Pons (tissue), 1 donor: ENCODE results near the gene JCAD.
A peak's percentile ranks its signal among the peaks of the same experiment; 100 is the strongest.
"Not testable (repeated sequence)": the region's sequence is repeated elsewhere in the genome, so short reads cannot be mapped to it uniquely, and the experiment has no call there.

Source experiments
- DNase-seq: peaks from one replicate; pipeline ENCODE4 v3.0.0-alpha.2; 2016; ENCODE audit warnings: low spot score

JCAD gene

DNA sequence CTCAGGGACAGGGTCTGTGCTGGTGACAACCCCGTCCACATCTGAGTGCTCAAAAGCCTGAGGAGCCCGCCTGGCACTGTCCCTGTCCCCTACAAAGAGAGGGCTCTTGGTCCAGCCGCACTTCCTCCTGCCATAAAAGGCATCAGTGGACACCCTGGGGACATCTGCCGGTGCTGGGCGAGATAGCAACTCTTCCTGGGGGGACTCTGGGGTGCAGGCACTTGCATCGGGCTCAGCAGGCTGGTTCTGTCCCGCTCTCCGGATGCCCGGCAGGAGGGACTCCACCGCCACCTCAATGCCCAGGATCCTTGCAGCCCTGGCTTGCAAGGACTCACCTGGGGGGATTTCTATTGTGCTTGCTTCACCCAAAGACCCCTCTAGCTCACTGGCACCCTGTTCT is 32.8 kb downstream of the JCAD start:
- DNase-seq, result no peak

DNA sequence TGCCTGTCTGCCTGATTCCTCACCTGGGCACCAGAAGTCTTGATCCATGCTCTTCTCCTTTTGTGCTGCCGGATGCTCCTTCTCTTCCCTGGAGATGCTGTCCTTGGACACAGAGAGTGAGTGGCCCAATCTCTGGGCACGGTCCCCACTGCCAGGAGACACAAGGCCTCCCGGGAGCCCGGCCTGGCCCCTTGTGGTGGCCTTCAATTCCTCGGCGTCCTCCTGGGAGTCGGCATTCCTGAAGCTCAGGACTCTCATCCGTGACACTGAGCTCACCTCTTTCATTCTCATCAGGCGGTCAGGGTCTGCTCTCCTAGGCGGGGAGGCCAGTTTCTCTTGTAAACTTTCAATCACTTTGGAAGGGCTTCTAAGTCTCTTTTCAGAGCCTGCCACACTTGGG is 33.3 kb downstream of the JCAD start:
- DNase-seq, result no peak

DNA sequence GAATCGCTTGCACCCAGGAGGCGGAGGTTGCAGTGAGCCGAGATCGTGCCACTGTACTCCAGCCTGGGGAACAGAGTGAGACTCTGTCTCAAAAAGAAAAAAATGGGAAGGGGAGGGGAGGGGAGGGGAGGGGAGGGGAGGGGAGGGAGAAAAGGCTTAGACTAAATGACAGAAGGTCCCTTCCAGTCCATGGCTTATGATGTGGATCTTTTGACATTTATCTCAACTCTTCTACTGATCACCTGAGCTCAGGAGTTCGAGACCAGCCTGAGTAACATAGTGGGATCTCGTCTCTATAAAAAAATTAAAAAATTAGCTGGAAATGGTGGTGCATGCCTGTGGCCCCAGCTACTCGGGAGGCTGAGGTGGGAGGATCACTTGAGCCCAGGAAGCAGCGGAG is 34.0 kb downstream of the JCAD start:
- DNase-seq, result not testable (repeated sequence)

DNA sequence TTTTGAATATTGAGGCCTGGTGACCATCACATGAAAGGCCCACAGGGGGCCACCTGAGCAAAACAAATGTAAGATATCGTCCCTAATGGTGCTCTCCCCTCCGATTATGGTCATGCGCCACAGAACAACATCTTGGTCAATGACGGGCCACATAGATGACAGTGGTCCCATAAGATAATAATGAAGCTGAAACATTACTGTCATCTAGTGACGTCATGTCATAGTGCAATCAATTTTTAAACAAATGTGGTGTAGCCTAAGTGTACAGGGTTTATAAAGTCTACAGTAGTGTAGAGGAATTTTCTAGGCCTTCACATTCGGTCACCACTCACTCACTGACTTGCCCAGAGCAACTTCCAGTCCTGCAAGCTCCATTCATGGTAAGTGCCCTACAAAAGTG is 36.8 kb downstream of the JCAD start:
- DNase-seq, result no peak

DNA sequence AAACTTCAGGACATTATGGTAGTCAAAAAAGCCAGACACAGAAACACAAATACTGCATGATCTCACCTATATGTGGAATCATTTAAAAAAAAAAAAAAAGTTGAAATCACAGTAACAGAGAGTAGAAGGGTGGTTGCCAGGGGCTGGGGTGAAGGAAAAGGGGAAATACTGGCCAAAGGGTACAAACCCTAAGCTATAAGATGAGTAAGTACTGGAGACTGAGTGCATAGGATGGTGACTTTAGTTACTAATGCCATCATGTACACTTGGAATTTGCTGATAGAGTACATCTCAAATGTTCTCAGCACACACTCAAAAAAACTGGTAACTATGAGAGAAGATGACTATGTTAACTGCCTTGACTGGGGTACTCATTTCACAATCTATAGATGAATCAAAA is 39.9 kb downstream of the JCAD start:
- DNase-seq, result no peak

DNA sequence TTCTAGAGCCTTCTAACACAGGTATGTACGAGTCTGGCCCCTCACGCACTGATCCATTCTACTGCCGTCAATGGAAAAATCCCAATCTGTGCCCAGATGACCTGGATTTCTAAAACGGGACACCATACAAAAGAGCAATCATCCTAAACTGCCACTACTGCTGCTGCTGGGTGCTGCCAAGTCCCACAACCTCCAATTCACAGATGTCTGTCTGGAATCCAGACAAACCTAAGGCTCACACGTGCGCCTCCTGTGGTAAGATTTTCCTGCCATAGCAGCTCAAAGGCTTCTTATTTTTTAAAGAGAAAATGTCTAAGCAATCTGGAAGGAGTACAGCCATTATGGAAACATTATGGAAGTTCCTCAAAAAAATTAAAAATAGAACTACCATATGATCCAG is 40.9 kb downstream of the JCAD start:
- no peak for DNase-seq

DNA sequence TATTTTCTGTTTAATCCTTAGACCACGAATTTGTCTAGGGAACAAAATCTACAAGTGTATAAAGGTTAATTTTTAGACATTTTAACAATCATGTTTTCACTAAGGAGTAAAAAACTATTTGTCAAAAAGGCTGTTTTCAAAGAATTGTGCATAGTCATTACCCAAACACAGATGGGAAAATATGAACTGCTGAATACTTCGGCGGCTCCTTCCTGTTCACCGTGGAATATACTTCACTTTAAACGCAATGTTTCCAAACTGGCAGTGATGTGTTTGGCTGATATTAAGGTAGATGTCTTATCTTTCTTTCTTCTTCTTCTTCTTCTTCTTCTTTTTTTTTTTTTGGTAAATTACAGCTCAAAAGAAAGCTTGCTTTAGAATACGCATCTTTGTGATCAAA is 41.4 kb downstream of the JCAD start:
- DNase-seq, result no peak

DNA sequence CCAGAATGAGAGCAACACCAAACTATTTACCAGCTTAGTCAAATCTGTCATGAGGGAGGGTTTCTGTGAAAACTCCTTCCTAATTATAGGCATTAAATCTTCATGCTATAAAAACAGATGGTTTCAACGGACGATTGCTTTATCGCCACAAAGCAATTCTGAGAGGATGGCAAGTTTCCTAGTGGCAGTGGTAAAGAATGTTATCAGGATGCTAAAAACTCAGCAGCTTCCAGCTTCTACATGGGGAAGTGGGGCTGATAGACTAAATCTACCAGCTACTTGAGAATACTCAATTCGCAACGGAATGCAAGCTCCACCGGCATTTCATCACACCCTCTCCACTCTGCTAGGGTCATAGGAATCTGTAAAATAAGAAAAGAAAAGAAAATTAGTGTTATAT is 41.8 kb downstream of the JCAD start:
- no peak for DNase-seq

DNA sequence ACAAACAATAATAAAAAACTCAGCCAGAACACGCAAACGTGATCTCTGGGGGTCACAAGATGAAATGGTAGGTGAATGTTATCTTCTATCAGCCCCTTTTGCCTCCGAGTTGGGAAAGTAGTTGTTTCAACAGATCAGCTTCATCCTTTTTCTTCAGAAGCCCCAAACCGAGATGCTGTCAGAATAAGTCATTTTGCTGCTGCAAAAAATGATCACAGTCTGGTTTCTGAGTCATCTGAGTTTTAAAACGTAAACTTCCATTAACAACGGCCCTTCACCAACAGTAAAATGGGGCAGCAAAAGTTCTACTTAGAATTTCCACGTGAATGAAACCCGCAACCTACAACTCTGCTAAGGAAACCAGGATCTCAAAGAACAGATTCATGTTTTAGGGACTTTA is 44.9 kb downstream of the JCAD start:
- no peak for DNase-seq

DNA sequence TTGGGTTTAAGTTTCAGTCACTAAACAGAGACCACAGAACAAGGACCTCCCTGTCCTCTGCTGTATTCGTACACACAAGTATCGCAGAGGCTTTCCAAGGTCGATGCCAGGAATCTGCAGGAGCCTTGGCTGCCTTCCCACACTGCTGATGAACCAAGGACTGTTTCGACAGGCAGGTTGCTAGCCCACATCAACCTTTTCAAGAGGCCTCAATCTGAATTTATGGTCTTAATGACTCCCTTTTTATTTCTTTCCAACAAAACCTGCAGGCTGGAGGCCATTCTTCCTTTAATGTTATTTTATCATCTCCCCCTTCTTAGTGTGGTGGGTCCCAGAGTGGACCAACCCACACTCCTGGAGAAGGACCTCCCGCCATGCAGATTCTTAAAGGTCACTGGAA is 45.6 kb downstream of the JCAD start:
- peak; percentile 25 for DNase-seq

DNA sequence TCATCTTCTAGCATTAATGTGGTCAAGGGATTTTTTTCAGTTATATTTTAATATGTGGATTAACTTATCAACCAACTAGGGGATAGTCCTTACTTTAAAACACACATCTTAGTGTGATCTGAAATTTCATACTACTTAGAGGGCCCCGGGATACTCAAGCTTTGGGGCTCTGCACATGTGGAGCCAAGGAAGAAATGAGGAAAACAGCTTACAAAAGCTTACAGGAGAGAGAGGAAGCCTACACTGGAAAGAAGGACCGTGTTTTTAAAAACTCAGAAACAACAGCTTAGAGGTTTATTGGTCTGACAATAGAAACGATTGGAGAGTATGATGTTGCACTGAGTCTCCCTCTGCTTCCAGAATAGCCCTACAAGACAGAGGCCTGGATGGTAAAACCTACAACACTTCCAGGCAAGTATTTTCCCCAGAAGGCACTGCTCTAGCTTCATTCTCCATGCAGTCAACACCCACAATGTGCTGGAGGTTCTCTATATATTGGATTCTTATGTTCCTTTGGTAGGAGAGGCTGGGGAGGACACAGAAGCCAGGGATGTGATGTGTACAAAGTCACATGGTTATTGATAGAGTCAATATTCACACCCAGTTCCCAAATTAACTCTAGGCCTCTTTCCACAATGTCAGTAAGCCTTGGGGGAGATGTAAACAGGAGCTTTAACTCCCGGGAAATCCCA is 47.3 kb downstream of the JCAD start:
- no peak for DNase-seq

DNA sequence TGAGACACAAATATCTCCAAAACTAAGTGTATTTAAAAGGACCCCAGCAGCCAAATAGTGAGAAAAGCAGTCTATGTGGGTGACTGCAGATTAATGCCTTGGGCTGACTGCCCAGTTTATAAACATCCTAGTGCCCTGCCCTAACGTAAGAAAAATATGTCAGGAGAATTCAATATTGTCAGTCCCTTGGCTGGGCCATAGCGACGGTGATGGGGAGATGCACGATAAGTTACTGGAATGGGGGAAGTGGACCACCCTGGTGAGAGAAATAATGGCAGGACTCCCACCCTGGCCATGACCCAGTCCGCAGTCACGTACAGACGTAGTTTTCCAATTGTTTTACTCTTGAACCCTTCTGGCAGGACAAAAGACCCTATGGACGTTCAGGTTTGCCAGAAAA is 48.0 kb downstream of the JCAD start:
- no peak for DNase-seq

DNA sequence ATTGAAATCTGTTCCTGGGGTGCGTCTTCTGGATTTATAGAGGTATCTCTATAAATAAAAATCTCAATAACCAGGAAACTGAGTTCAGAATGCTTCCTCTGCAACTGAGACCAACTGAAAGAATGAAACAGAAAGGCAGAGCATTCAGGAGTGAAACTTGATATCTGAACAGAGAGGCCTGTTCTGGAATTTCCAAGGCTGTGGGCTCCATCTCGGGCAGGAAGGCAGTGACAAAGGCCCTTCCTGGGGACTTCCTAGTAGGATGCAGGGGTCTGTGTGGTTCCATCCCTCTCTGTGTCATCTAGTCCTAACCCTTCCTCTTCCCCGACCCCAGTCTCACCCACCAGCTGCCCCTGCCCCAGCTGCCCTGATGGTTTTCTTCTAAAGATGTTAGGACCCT is 52.0 kb downstream of the JCAD start:
- no peak for DNase-seq

DNA sequence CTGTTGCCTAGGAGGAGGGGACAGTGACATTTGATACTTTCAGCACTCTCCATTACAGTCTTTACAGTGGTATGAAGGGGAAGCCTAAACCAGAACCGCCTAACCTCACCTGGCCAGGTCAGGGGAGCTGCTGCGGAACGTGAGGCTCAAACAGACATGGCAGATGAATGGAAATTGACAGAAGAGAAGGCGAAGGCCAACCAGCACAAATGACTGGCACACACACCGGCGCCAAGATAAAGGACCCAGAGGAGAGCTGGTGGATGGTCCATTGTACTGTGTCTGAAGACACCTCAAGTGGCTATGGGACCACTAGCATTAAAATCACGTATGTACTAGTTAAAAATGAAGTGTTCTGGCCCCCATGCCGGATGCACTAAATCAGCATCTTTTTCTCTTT is 53.0 kb downstream of the JCAD start:
- DNase-seq, result no peak

DNA sequence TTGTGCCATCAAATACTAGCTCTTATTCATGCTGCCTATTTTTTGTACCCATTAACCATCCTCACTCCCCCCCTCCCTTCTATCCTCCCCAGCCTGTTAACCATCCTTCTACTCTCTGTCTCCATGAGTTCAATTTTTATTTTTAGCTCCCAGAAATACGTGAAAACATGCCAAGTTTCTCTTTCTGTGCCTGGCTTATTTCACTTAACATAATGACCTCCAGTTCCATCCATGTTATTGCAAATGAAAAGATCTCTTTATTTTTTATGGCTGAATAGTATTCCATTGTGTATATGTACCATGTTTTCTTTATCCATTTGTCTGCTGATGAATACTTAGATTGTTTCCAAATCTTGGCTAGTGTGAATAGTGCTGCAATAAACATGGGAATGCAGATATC is 54.3 kb downstream of the JCAD start:
- not testable (repeated sequence) for DNase-seq

DNA sequence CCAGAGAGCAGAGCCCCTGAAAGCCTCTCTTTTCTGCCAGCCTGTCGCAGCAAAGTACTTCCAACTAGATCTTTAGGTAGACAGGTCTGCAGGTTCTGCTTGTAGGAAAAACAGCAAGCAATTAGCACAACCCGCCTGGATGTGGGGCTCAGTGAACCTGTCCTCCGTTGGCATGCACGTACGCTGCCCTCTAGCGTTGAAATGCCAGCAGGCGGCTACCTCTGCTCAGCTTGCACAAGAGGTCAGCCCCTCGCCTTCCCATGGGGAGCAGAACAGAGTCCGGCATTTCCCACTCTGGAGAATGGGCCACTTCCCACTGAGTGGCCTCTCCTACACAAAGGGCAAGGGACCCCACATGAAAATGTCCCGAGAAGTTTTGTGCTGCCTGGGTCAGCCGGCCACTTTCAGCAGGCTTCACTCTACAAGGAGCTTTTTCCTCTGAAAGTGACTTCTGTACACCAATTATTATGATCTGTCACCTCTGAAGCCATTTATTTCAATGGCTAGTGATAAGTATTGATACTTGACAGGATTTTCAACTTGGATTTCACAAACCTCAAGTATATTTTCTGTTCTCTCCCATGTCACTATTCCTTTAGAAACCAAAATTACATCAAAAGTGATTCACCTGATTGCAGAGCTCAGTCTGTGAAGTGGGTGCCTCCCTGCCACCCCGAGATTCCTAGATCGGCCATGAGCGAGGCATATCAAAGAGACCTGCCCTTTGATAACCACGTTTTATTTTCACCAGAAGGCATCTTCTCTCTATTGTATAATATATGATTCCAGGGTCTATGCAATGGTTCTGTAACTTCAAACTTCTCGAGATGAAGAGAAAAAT is 56.7 kb downstream of the JCAD start:
- DNase-seq, result peak; percentile 37

DNA sequence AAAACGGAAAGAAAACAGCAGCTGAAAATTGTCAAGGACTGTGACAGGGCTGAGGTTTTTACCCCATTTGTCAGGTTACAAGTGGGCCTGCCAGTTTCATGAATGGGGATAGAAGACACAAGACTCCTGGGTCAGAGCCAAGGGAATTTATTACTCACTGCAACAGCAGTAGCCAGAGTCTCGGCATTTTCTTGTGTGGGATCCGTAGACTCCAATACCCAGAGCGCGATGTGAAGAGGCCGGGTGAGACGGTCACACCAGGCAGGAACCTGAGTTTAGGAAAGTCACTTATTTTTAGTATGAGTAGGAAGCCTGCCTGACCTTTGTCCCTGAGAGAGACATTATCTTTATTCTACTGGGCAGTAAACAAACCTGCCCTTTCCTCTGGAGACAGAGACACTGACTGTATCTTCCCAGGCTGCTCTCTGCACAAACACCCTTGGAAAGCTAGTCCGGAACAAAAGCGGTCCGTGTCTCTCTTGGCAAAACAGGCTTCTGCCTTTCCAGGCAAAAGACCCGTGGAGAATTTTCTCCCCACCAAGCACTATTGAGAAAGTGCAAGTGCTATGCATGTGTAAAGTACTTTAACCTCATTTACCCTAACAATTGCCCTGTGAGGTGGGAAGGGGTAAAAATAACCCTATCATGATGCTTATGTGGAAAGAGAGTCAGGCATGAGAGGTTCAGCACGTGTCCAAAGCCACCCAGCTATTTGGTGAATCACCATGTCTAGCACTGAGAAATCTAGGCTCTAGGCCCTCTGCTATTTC is 58.4 kb downstream of the JCAD start:
- DNase-seq, result peak; percentile 34

DNA sequence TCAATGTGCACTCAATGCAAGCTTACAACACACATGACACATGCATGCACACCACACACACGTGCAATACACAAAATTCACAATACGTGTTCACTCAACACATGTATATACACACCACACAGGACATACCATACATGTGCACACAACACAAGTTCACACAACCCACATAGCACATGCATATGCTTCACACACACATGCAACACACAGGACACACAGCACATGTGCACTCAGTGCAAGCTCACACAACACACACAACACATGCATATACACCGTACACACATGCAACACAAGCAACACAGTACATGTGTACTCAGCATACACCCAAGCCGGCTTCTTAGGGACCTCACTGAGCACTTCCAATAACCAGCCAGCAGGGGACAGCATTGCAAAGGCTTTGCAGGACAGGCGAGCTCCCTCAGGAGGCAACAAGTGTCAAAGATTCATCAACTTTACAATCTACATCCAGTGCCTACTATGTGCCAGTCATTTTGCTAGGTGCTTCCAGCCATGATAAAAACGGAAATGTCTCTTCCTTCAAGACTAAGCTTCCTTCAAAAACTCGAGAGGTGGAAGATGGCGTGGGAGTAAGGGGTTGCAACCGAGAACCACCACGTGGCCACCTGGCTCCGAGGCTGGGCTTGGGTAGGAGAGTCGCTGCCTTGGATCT is 61.1 kb downstream of the JCAD start:
- DNase-seq, result peak; percentile 86

DNA sequence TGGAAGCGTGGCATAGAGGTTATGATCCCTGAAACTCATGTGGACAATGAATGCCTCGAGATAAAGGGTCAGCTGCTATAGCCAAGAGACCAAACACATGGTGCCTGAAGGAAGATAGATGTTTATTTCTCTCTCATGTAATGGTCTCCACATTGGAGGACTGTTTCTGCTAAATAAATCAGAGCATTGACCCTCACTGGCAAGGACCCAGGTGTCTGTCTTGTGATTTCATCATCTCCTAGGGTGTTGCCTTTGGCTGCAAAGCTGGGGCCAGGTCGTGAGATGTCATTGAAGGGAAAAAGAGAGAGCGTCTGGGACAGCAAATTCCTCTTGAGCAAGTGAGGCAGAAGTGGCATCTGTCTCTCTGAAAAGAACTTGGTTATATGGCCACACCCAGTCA is 64.6 kb downstream of the JCAD start:
- no peak for DNase-seq

DNA sequence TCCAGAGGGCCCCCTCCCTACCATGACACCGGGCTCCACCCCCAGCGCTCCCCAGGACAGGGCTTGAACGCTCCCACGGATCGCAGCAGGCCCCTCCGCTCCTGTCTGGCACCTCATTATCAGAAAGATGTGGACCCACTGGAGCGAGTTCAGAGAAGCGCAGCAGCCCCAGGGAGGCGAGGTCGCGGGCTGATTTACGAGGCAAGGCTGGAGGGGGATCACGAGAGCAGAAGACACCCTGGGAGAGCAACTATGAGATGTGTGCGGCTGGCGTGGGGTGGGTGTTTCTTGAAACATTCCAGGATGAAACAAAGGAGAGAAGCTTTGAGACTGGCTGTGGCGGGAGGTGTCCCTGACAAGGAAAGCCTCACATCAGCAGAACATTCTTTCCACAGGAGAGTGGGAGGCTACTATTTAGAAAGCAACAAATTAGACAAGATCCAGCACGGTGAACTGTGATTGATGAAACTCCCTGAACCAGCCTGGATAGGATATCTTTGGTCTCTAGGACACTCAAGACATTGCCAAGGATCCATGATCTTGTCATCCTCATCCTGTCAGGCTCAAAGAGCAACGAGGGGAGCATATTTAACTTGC is 66.0 kb downstream of the JCAD start:
- DNase-seq, result no peak

DNA sequence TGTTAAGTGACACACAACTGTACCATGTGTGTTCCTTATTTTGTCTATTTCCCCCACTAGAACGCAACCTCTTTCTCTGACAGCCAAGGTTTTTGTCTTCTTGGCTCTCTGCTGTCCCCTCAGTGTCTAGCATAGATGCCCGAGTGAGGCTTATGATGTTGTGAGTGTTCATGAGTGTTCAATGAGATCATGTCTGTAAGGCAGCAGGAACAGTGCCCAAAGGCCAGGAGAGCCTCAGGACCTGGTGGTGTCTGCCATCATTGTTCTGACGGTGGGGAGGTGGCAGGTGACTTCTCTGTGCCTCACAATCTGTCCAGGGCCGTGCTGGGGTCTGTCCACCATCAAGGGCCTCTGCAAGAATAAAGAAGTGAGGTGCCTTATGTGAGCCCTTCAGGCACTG is 66.5 kb downstream of the JCAD start:
- DNase-seq, result no peak

DNA sequence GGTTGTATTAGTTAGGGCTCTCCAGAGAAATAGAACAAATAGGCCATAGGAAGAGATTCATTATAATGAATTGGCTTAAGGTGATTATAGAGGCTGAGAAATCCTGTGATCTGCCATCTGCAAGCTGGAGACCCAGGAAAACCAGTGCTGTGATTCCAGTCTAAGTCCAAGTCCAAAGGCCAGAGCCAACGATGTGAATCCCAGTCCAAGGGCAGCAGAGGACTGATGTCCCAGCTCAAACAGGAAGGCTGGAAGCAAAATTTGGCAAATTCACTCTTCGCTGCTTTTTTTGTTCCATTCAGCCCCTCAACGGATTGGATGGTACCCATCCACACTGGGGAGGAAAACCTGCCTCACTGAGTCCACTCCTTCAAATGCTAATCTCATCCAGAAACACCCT is 68.0 kb downstream of the JCAD start:
- DNase-seq, result no peak
